GM20000 (cell line): ENCODE results near the gene MRS2.

ENCODE experiments used
- DNase-seq: peaks from one replicate; pipeline ENCODE4 v3.0.0; 2012; ENCODE audit warnings: low spot score
- TF ChIP-seq, protein P1 (sequence below): IDR thresholded peaks from 2 replicates; pipeline ENCODE4 v1.5.1; 2012; ENCODE audit warnings: mild to moderate bottlenecking, control low read depth; ENCODE audit errors: extremely low read depth, missing control alignments

Gene MRS2

DNA sequence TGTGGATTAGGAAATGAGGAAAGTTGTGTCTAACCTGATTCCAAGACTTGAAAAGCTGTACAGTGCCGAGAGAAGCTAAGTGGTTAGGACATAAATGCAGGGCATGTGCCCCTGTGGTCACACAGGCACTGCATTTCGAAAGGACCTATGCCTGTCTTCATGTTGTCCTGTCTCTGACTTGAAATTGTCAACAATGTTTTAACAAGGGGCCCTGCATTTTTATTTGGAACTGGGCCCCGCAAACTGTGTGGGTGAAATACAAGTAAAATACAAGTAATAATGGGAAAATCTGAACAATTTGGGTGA is 38.8 kb downstream of the MRS2 start:
- no peak for DNase-seq
- TF ChIP-seq, protein P1, sequence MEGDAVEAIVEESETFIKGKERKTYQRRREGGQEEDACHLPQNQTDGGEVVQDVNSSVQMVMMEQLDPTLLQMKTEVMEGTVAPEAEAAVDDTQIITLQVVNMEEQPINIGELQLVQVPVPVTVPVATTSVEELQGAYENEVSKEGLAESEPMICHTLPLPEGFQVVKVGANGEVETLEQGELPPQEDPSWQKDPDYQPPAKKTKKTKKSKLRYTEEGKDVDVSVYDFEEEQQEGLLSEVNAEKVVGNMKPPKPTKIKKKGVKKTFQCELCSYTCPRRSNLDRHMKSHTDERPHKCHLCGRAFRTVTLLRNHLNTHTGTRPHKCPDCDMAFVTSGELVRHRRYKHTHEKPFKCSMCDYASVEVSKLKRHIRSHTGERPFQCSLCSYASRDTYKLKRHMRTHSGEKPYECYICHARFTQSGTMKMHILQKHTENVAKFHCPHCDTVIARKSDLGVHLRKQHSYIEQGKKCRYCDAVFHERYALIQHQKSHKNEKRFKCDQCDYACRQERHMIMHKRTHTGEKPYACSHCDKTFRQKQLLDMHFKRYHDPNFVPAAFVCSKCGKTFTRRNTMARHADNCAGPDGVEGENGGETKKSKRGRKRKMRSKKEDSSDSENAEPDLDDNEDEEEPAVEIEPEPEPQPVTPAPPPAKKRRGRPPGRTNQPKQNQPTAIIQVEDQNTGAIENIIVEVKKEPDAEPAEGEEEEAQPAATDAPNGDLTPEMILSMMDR: no peak

DNA sequence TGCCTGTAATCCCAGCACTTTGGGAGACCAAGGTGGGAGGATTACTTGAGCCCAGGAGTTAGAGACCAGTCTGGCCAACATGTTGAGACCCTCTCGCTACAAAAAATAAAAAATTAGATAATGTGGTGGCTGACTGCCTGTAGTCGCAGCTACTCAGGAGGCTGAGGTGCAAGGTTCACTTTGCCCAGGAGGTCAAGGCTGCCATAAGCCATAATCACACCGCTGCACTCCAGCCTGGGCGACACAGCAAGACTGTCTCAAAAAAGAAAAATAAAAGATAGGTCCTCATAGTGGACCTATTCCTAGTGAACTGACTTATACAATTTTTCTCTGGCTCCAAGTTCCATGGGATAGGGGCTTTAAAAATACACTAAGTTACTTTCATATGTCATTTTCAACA is 41.9 kb downstream of the MRS2 start:
- no peak for DNase-seq
- TF ChIP-seq, protein P1: no peak

DNA sequence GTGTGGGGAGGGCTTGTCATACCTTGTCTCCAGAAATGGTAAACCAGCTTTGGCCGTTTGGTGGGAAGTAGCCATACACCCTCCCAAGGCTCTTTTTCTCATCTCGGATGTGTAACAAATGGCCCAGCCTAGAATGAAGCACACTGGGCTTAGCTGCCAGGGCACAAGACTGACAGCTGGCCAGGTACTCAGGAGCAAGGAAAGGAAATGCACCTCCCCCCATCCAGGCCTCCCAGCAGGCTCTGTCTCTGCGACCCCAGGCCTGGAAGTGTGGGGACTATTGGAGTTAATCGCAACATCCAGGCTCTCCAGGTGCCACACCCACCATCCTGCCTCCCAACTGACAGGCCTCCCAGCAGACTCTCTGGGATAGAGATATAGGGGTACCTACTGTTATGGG is 43.0 kb downstream of the MRS2 start:
- TF ChIP-seq, protein P1: no peak
- DNase-seq: no peak

DNA sequence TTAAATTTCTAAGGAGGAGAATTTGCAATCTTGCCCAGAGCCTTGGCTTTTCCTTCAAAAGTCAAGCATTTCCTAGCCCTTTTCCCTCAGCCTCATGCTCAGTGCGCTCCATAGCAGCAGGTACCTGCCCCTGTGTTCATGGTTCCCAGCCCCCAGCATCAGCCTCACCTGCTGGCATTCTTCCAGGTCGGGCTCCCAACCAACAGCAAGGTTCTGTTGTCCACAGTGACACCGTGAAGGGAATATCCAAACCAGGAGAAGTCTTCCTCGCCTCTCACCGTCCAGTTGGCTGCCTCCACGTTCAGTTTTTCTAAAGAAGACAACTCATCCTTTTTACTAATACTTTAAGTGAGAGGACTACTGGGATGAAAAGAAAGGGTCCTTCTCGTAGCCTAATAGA is 43.9 kb downstream of the MRS2 start:
- DNase-seq: no peak
- TF ChIP-seq, protein P1: no peak

DNA sequence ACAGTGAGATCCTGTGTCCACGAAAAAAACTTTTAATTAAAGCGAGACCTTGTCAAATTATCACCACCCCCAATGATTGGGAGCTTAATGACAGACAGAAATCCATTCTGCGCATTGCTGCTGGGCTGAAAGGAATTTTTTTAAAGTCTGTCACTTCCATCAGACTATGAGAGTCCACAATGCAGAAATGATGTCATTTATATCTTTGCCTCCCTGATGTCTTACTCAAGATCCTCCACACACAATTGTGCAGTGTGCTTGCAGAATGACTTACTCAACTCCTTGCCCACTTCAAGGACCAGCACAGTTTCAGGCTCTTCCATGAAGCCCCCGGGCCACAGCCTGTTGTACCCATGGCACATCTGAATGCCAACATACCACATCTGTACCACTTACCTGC is 45.7 kb downstream of the MRS2 start:
- no peak for DNase-seq
- TF ChIP-seq, protein P1: no peak

DNA sequence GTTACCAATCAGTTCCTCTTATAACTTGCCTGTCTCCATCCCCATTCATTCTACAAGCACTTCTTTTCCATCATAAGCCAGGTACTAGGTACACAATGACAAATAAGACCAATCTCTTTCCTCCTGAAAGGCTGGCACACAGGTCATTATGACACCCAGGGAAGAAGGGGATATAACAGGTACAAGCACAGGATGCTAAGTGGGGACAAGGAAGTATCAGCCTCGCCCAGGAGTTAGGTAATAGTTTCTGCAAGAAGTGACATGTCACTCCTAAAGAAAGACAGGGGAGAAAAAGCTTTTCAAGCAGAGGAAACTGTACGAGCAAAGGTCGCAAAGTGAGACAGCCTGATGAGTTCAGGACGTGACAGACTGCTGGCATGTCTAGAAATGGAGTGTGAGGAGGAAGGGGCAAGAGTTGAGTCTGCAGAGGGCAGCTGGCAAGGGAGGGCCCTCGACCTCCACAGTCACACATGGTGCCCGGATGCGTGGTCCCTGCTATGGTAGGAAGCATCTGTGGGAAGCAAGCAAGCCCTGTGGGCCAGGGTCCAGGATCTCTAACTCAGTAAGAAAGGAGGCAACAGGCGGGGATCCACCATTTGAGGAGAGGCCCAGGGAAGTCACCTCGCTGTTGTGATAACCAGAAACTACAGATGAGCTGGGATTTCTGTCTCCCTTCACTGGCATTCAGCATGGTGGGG is 46.2 kb downstream of the MRS2 start:
- DNase-seq: no peak
- TF ChIP-seq, protein P1: no peak

DNA sequence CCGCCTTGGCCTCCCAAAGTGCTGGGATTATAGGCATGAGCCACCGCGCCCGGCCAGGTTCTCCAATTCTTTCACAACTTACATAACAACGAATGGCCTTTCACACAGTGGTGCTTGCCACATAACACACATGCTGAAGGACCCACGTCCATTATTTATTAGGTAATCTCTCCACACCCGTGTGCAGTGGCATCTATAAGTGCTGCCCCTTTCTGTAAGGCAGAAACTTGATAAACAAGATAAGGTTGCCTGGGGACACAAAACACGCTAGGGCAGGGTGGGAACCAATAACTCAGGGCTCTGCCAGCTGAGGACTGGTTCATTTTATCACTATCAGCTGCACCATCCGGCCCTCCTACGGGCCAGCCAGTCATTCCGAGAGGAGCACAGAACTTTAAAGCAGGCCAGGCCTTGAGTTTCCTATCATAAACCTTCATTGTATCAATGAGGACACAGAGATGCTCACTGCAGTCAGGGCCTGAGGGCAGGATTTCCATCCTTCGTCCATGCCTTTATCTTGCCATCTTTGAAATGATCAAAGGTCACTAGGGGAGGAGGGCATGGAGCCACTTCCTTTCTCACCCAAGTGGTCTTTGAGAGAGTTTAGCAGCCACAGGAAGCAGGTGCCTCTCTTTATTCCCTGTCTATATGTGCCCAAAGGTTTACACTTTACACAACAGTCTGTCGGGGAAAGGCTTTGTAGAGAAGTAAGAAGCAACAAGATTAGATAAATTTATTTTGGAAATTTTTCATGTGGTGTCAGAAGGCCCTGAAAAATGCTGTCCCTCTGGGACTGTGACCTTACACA is 49.0 kb downstream of the MRS2 start:
- no peak for DNase-seq
- TF ChIP-seq, protein P1: no peak
